Measurements from ENCODE around the gene FIGNL1. TPM values are rescaled to one million over a fixed set of nuclear protein-coding genes. Genes with fewer than 3 reads are reported as not detected.

FIGNL1 gene
- total RNA-seq, 2 donors from 2014 or later = 2.0 to 7.0 TPM

- ATAC-seq = no peak
- Histone ChIP-seq H3K9me3 (no peaks in the 10 kb centered on the region), H3K27ac (no peak overlapping the region), H3K4me1 (peaks cover 8% of the 10 kb centered on the region), H3K27me3 (no peaks in the 10 kb centered on the region), H3K36me3 (replicated peaks in 1 of 2; ENCODE audit: insufficient read depth in 1 of 2, low read depth in 2 of 2) (no peaks in the 10 kb centered on the region), H3K4me3 (no peak overlapping the region)
- DNase-seq = no peak
- WGBS, 2 donors = 75 to 91% methylated on average over 1 of the region's 1 CpG
- TF ChIP-seq POLR2A (IDR thresholded peaks at IDR 0.05) (no peak), CTCF (IDR thresholded peaks at IDR 0.05) (no peak)
- intact Hi-C loops (cut with DNase I) = no loop called here
Measured at GRCh38 chr7:50399206-50399605, 50.9 kb downstream of the FIGNL1 start.

- Histone ChIP-seq H3K27me3 (no peaks in the 10 kb centered on the region), H3K27ac (no peak overlapping the region), H3K9me3 (no peaks in the 10 kb centered on the region), H3K4me3 (no peak overlapping the region), H3K36me3 (replicated peaks in 1 of 2; ENCODE audit: insufficient read depth in 1 of 2, low read depth in 2 of 2) (no peaks in the 10 kb centered on the region), H3K4me1 (peaks cover 8% of the 10 kb centered on the region)
- ATAC-seq (no peak), DNase-seq (no peak)
- TF ChIP-seq POLR2A (IDR thresholded peaks at IDR 0.05) = no peak
- TF ChIP-seq CTCF (IDR thresholded peaks at IDR 0.05) = no peak
- intact Hi-C loops (cut with DNase I) = no loop called here
- 35 to 54% methylated on average over 1 of the region's 1 CpG for WGBS, 2 donors
Measured at GRCh38 chr7:50397971-50398324, 52.2 kb downstream of the FIGNL1 start.

- Histone ChIP-seq H3K9me3 (no peaks in the 10 kb centered on the region), H3K4me1 (peaks cover 8% of the 10 kb centered on the region), H3K27ac (no peak overlapping the region), H3K27me3 (no peaks in the 10 kb centered on the region), H3K36me3 (replicated peaks in 1 of 2; ENCODE audit: insufficient read depth in 1 of 2, low read depth in 2 of 2) (no peaks in the 10 kb centered on the region), H3K4me3 (no peak overlapping the region)
- no peak for ATAC-seq
- WGBS, 2 donors = 59 to 75% methylated on average over 2 of the region's 2 CpGs
- no peak for DNase-seq
- no peak for TF ChIP-seq CTCF (IDR thresholded peaks at IDR 0.05)
- no peak for TF ChIP-seq POLR2A (IDR thresholded peaks at IDR 0.05)
- intact Hi-C loops (cut with DNase I) = no loop called here
Measured at GRCh38 chr7:50397320-50397970, 52.7 kb downstream of the FIGNL1 start.

- no peak overlapping the region for H3K4me3 ChIP-seq
- TF ChIP-seq POLR2A (IDR thresholded peaks at IDR 0.05) = no peak
- no peak for TF ChIP-seq CTCF (IDR thresholded peaks at IDR 0.05)
- WGBS, 2 donors = 72 to 78% methylated on average over 2 of the region's 2 CpGs
- intact Hi-C loops (cut with DNase I) = no loop called here
- DNase-seq (no peak), ATAC-seq (no peak)
- no peaks in the 10 kb centered on the region for H3K36me3 ChIP-seq (replicated peaks in 1 of 2; ENCODE audit: insufficient read depth in 1 of 2, low read depth in 2 of 2)
- peaks cover 8% of the 10 kb centered on the region for H3K4me1 ChIP-seq
- H3K27me3 ChIP-seq = no peaks in the 10 kb centered on the region
- H3K27ac ChIP-seq = no peak overlapping the region
- H3K9me3 ChIP-seq = no peaks in the 10 kb centered on the region
Measured at GRCh38 chr7:50396856-50397255, 53.3 kb downstream of the FIGNL1 start.

GRCh38 chr7:50394315-50394714 lies 55.8 kb downstream of the FIGNL1 start:
- ATAC-seq = no peak
- H3K4me3 ChIP-seq = no peak overlapping the region
- intact Hi-C loops (cut with DNase I) = no loop called here
- DNase-seq = no peak
- H3K4me1 ChIP-seq = no peaks in the 10 kb centered on the region
- no peak overlapping the region for H3K27ac ChIP-seq
- H3K9me3 ChIP-seq = no peaks in the 10 kb centered on the region
- no peaks in the 10 kb centered on the region for H3K36me3 ChIP-seq (replicated peaks in 1 of 2; ENCODE audit: insufficient read depth in 1 of 2, low read depth in 2 of 2)
- no peak for TF ChIP-seq CTCF (IDR thresholded peaks at IDR 0.05)
- TF ChIP-seq POLR2A (IDR thresholded peaks at IDR 0.05) = no peak
- no peaks in the 10 kb centered on the region for H3K27me3 ChIP-seq
- 93 to 100% methylated on average over 1 of the region's 1 CpG for WGBS, 2 donors
